SU-DHL-6 (cell line): ENCODE results near the gene SCYGR8.

ENCODE experiments used
- H2AFZ ChIP-seq: fragments of 200-600 bp; sonication (generic); 2 replicates; pipeline ENCODE4 v1.6.1; 2014; ENCODE audit warnings: low read depth, mild to moderate bottlenecking, moderate library complexity, mixed read lengths, antibody characterized with exemption, low read length; ENCODE audit not compliant: severe bottlenecking
- H3F3A ChIP-seq: fragments of 200-600 bp; shearing (Covaris generic); 2 replicates; pipeline ENCODE4 v1.6.0; 2016; ENCODE audit warnings: antibody characterized with exemption, mild to moderate bottlenecking; ENCODE audit not compliant: insufficient read depth
- H3K27ac ChIP-seq: fragments of 200-600 bp; sonication (generic); 2 replicates; pipeline ENCODE4 v1.5.1; 2016; ENCODE audit warnings: low read depth, mild to moderate bottlenecking, low read length, moderate library complexity, mixed read lengths
- H3K27me3 ChIP-seq: fragments of 200-600 bp; sonication (generic), shearing (Covaris generic); 2 replicates; pipeline ENCODE4 v1.6.0; 2014; ENCODE audit warnings: mild to moderate bottlenecking, low read length
- H3K36me3 ChIP-seq: fragments of 200-600 bp; sonication (generic); 2 replicates; pipeline ENCODE4 v1.6.1; 2014; ENCODE audit warnings: mild to moderate bottlenecking, low read length, mixed read lengths
- H3K4me2 ChIP-seq: fragments of 300-600, 200-600 bp; shearing (Covaris generic), sonication (generic); 2 replicates; pipeline ENCODE4 v1.6.0; 2014; ENCODE audit warnings: low read length, low read depth, mild to moderate bottlenecking; ENCODE audit not compliant: poor library complexity, severe bottlenecking
- H3K4me3 ChIP-seq: fragments of 200-600 bp; sonication (generic); 2 replicates; pipeline ENCODE4 v1.5.1; 2014; ENCODE audit warnings: antibody characterized with exemption, low read length, mild to moderate bottlenecking, mixed read lengths; ENCODE audit not compliant: insufficient read depth, poor library complexity, severe bottlenecking
- H3K79me2 ChIP-seq: fragments of 200-600 bp; sonication (generic); 2 replicates; pipeline ENCODE4 v1.6.1; 2014; ENCODE audit warnings: mild to moderate bottlenecking, low read length, moderate library complexity; ENCODE audit not compliant: insufficient read depth
- H3K9ac ChIP-seq: fragments of 200-600 bp; sonication (generic); 2 replicates; pipeline ENCODE4 v1.7.0; 2014; ENCODE audit warnings: mild to moderate bottlenecking, low read length
- H3K9me2 ChIP-seq: fragments of 200-600 bp; sonication (generic); replicated peaks from 2 replicates; pipeline ENCODE4 v1.6.1; 2014; ENCODE audit warnings: low read length; ENCODE audit not compliant: insufficient read depth
- H3K9me3 ChIP-seq: fragments of 200-600 bp; sonication (generic); 2 replicates; pipeline ENCODE4 v1.6.1; 2014; ENCODE audit warnings: low read length, mixed read lengths; ENCODE audit not compliant: insufficient read depth
- H4K20me1 ChIP-seq: fragments of 200-600 bp; sonication (generic); 2 replicates; pipeline ENCODE4 v1.6.1; 2014; ENCODE audit warnings: low read depth, mild to moderate bottlenecking, antibody characterized with exemption, low read length, moderate library complexity, mixed read lengths
- CTCF ChIP-seq: fragments of 200-600 bp; sonication (generic); IDR thresholded peaks from one replicate; pipeline ENCODE4 v1.5.1; 2017; ENCODE audit warnings: antibody characterized with exemption, mild to moderate bottlenecking, low read length, moderate library complexity; ENCODE audit not compliant: insufficient read depth, poor library complexity, severe bottlenecking
- EZH2phosphoT487 ChIP-seq: fragments of 200-600 bp; sonication (generic), shearing (Covaris generic); conservative IDR thresholded peaks from 2 replicates; pipeline ENCODE4 v1.6.1; 2018; ENCODE audit warnings: mild to moderate bottlenecking, antibody characterized with exemption, low read length, moderate library complexity, mixed read lengths

Gene SCYGR8

GRCh38 chr2:227793148-227793712 is 47.5 kb downstream of the SCYGR8 start:
- Histone ChIP-seq H2AFZ (no peak overlapping the region), H3K9ac (no peak overlapping the region)

More at GRCh38 chr2:227793148-227793712, 47.5 kb downstream of the SCYGR8 start:
- Histone ChIP-seq H3K4me2 (no peak overlapping the region), H3K27me3 (no peaks in the 10 kb centered on the region), H3K9me3 (no peaks in the 10 kb centered on the region), H3K4me3 (no peak overlapping the region), H3K27ac (no peak overlapping the region), H3K9me2 (no peaks in the 10 kb centered on the region), H3K36me3 (no peaks in the 10 kb centered on the region), H3K79me2 (no peaks in the 10 kb centered on the region), H4K20me1 (no peaks in the 10 kb centered on the region), H3F3A (no peaks in the 10 kb centered on the region)
- TF ChIP-seq EZH2phosphoT487 (no peak), CTCF (no peak)
